GF-D8 (cell line): ENCODE data around the gene VKORC1.
"Not testable (repeated sequence)": the region's sequence is repeated elsewhere in the genome, so short reads cannot be mapped to it uniquely, and the experiment has no call there.

ENCODE experiments used
- DNase-seq: peaks from one replicate; lab custom pipeline; 2025; lab: John Stamatoyannopoulos, UW

VKORC1 gene

DNA sequence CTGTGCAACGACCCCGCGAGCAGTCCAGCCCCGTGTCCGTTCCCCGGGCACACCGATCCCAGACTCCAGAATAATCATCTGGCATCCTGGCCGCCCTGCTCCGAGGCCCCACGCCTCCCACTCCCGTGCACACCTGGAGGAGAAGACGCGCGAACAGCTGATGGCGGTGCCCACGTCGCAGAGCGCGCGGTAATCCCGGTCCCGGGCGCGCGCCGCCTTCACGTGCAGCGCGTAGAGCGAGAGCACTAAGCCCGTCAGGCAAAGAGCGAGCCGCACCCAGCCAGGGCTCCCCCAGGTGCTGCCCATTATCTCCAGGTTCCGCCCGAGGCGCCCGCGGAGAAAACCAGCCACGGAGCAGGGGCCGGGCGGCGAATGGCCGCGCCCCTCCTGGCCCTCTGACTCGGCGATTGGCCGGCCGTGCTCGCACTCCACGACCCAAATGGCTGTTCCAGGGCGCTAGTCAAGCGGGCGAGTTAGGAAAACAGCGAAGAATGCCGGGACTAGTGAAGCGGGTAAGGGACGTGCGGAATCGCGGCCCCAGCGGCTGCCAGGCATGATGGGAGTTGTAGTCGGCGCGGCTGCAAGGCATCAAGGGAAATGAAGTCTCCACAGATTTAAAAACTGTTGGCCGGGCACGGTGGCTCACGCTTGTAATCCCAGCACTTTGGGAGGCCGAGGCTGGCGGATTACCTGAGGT lies at the start of gene VKORC1:
TSS of gene VKORC1 (minus strand) at position 374 of the 697 bp plus-strand sequence. CDS start at position 306, 68 bp downstream.
- peak; percentile 92 for DNase-seq

DNA sequence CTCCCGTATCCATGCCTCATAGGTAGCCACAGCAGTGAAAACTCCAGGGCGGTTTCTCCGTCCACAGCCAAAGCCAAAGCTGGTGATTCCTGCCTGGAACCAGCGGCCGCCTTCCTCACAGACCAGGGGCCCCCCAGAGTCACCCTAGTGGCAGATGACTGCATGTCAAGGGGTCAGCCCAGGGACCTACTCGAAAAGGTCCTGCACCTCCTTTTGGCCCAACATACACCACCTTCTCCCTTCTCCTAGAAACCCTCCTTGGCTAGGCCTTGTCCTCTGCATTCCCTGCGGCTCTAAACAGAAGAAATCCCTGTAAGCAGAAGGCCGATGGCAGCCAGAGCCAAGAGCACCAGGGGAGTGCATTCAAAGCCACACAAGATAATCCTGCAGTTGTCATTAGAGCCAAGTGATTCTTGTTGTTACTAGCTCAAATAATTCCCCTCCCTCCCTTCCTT lies 49.1 kb upstream of the VKORC1 start:
- no peak for DNase-seq

DNA sequence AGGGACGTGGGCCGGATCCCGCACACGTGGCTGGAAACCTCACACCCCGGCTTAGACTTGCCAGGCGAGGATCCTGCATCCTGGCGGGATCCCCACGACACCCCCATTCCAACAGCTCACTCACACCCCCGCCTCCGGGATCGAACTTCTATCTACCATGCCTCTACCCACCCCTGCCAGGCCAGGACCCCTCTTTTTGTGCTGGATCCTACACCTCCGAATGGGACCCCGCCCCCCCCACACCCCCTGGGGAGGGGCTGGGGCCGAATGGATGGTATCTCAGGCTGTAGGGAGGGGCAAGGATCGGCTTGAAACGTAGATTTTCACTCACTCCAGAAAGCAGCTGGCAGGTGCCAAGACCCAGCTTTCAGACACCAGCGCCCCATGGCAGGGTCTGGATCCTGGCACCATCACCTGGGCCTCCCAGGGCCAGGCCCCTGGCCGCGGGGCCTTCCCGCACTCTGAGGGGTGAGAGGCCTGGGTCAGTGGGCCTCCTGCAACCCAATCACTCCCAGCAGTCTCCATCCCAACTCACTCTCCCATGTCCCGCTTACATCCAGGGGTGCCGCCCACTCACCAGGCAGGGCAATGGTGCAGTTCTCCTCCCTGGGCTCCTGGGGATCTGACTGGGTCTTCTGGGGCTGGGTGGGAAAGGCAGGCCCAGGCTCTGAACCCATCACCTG lies 48.6 kb upstream of the VKORC1 start:
- no peak for DNase-seq

DNA sequence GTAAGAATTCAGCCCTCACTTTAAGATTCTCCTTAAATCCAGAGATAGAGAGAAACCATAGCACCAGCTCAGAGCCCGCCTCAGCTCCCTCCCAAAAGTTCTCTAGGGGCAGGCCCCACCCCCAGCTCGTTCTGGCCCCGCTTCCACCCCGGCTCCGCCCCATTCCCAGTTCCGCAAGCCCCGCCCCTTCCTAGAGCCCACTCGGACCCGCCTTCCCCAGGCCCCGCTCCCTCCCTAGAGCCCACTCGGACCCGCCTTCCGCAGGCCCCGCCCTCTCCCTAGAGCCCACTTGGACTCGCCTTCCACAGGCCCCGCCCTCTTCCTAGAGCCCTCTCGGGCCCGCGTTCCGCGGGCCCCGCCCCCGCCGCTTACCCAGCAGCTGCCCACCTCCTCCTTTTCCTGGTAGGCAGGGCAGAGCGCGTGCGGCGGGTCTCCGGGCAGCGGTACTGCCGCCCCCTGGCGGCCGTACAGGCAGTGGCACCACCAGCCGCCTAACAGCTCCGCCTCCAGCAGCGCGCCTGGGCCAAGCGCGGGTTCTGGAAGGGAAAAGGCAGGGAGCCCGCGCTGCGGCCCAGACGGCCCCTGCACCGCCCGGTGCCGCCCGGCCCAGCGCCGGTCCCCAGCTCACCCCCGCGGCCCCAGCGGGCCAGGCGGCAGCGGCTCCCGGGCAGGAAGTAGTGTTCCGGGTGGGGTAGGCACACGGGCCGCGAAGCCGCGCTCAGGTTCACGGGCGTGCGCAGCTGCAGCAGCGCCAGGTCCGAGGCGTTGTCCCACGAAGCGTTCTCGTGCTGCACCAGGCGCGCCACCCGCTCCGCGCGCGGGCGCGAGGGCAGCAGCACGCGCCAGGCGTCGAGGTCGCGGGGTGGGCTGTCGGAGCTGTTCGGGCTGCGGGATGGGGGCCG lies 47.8 kb upstream of the VKORC1 start:
- peak; percentile 94 for DNase-seq

DNA sequence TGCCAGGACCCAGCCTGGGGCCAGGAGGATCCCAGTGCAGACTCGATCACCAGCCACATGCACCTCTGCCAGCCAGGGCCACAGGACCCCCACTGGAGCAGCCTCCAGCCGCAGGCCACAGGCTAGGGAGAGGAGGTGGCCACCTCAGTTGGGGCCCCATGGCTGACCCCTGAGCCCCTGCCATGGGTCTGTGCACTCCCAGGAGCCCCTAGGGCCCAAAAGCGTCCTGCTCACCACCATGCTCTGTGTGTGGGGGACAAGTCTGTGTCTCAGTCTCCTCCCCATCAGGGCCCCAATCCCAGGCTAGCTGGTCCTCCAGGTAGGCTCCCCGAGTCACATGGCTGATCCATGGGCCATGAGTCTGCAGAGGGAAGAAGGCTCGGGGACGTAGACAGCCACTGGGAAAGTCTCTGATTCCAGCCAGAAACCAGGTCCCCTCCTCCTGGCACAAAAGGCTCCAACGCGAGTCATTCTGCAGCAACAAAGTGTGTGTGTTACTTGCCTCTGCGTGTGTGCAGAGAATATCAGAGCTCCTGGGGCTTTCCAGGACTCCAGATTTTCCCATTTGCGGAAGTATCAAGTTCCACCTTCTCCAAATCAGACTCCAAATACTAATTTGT lies 47.0 kb upstream of the VKORC1 start:
- DNase-seq = no peak

DNA sequence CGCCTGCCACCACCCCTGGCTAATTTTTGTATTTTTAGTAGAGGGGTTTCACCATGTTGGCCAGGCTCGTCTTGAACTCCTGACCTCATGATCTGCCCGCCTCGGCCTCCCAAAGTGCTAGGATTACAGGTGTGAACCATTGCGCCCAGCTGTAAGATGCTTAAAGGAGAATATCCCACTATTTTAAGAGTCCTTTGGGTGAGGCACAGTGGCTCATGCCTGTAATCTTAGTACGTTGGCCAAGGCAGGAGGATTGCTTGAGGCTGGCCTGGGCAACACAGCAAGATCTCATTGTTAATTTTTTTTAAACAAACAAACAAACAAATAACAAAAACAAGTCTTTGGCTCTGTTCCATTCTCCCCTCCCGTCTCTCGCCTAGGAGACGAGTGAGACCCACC lies 46.5 kb upstream of the VKORC1 start:
- DNase-seq = not testable (repeated sequence)

DNA sequence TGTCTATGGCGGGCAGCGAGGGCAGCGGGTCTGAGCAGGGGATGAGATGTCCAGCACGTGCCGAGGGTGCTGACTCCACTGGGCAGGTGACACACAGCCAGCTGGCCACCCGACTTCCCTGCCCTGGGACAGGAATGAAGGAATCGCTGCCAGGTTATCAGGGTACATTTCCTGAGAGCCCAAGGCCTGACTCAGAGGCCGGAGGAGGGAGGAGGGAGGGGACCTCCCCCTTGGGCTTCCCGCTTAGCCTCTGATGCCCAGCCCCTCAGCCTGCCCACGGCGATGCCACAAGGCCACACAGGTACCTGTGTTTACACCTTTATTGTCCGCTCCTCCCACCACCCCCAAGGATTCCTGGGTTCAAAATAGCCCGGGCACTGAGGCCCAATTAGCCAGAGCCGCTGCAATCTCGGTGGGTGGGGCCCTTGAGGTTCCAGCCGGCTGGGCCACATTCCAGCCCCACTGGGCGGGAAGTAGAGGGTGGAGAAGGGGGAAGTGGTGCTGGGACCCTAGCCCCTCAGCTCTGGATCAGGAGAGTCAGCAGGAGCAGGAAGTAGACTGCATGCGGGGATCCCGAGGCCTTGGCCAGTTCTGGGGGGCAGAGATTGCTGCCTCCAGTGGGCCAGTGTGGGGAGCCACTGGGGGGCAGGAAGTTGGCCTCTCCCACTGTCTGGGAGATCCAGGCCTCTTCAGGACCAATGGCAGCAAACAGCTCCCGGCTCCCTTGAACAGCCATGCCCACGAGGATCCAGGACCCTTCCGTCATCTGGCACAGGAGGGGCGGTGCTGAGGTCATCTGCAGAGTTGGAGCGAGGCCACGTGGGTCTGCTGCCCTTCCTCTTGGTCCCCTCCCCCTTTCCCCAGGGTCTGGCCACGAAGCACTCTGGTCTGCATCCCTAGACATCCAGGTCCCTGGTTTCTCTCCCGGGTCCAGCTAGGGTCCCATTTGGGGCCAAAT lies 44.3 kb upstream of the VKORC1 start:
- no peak for DNase-seq

DNA sequence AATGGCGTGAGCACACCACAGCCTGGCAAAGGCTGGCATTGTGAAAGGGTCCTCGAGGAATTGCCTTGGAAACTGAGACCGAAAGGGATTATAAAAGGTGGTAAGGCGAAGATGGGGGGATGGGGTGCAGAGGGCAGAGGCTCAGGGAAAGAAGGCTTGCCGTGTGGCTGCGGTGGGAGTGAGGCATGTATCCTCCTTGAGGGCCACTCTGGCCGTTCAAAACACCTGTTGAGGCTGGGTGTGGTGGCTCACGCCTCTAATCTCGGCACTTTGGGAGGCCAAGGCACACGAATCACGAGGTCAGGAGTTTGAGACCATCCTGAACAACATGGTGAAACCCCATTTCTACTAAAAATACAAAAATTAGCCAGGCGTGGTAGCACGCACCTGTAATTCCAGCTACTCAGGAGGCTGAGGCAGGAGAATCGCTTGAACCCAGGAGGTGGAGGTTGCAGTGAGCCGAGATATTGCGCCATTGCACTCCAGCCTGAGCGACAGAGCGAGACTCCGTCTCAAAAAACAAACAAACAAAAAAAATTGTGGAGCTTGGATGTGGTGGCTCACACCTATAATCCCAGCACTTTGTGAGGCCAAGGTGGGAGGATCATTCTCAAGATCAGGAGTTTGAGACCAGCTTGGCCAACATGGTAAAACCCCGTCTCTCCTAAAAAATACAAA lies 42.4 kb upstream of the VKORC1 start:
- DNase-seq = not testable (repeated sequence)

DNA sequence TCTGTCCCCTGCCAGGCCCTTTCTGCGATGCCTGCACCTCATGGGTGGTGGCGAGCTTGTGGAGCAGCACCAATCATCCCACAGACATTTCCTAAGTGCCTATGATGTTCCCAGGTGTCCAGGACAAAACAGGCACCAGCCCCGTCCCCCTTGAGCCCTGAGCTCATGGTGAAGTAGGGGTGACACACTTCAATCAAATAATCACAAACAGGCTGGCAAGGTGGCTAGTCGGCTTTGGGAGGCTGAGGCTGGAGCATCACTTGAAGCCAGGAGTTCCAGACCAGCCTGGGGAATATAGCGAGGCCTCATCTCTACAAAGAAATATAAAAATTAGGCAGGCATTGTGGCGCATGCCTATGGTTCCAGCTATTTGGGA lies 41.7 kb upstream of the VKORC1 start:
- no peak for DNase-seq

DNA sequence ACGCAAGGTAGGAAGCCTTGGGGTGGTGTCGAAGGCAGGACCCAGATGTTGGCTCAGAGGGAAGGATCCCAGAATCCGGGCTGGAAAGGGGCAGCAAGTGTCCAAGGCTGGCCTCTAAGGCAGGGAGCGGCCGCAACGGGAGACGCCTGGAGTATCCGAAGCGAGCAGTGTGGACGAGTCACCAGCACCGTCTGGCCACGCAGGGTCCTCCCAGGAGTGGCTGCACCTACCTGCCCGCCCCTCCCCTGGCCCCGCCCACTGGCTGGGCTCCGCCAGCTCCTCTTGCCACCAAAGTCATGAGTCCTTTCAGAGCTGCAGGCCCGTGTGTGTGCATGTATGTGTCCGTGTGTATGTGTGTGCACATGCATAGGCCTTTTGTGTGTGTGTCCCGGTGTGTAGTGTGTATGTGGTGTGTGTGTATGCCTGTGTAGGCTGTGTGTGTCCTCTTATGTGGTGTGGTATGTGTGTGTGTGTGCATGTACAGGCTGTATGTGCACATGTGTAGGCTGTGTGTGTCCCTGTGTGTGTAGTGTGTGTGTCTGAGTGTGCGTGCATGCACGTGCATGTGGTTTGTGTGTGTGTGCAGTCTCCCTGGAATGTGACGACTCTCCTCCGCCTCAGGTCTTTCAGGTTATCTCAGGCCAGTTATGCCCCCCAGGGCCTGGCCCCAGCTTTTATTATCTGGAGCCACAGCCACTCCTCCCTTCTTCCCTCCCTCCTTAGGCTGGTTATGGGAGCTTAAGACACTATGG lies 41.1 kb upstream of the VKORC1 start, which contains the start of gene PRSS8:
TSS of gene PRSS8 (minus strand) at position 193 of the 752 bp plus-strand sequence. CDS start 229 bp downstream, outside the sequence.
- no peak for DNase-seq

DNA sequence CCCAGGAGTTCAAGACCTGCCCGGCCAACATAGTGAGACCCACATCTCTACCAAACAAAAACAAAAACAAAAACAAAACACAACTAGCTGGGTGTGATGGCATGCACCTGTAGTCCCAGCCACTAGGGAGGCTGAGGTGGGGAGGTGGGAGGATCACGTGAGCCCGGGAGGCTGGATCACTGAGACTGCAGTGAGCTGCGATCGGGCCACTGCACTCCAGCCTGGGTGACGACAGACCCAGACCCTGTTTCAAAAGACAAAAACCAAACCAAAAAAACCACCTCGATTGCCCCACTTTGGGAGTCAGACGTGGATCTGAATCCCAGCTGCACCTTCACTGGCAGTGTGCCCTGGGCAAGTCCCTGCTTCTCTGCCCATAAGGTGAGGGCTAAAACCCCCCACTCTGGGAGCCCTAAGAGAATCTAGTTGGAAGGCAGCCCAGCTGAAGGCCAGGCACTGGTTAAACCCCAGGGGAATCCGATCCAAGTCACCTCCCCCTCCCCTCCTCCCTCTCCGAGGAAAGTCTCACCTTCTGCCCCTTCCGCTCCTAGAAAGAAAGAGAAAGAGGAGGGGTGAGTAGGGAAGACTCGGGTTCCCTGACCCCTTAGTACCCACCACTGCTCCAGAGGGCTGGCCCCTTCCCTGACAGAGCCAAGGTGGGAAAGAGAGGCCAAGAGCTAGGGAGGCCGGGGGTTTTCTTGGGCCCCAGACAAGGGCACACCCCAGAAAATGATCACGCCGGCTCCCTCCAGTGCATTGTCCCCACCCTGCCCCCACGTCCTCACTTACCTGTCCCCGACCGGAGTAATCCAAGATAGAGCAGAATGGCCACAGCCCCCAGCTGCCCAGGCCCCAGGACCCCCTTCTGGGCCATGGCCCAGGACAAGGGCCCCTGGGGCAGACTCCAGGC lies 40.3 kb upstream of the VKORC1 start:
- DNase-seq = peak; percentile 50

DNA sequence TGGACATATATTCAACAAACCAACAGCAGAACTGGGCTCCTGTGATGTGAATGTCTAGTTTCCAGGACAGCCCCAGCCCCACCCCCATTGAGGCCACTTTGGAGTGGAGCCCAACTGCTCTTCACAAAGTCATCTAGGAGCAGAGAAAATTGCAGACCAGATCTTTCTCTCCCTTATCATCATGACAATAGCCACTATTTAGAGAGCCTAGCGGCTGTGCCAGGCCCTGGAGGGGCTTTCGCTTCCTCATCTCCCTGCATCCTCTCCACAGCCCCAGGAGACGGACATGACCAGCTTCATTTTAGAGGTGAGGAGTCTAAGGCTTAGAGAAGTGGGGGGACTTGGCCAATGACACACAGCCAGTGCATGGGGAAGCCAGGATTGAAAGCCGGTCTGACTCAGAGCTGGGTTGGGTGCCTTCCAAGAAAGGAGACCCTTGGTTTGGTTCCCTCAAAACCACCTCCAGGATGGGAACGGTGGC lies 39.5 kb upstream of the VKORC1 start:
- DNase-seq = no peak

DNA sequence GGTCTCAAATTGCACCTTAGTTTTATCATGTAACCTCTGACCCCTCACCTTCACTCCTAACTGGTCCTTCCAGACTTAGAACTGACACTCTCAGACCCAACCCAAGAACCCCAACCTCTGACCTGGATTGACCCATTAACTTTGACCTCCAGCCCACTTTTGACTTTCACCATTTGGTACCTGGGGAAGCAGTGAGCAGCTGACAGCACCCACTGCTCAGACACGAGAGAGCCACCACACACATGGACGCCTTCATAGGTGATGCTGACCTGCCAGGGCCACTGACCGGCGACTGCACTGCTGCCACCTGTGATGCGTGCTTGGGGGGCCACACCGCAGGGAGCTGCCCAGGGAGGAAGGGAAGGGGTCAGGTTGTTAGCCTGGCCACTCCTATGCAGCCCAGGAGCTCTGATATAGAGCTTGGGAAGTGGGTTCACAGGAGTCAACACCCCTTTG lies 38.5 kb upstream of the VKORC1 start:
- DNase-seq = no peak

DNA sequence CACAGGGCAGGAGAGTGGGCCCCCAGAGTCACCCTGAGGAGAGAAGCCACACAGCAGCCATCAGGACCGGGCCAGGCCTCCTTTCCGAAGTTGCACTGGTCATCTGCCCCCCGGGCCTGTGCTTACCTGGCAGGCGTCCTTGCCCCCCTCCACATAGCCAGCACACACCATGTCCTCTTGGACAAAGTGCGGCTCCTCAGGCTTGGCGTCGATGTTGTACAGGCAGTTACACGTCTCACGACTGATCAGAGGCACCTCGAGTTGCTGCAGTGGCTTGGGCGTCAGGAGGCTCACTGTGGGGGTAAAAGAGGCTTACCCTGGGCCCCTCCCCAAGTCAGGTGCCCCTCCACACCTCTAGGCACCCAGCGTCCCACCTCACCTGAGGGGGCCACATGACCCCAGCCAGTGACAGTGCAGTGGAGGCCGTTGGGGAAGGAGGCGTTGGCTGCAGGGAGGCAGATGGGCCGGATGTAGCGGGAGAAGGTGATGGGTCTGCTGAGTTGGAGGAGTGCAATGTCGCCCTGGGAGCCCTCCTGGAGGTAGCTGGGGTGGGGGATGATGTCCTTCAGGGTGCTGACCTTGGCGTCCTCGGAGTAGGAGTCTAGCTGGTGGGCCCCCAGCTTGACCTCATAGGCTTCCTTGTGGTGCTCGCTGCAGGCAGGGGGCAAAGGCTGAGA lies 37.8 kb upstream of the VKORC1 start:
- no peak for DNase-seq

DNA sequence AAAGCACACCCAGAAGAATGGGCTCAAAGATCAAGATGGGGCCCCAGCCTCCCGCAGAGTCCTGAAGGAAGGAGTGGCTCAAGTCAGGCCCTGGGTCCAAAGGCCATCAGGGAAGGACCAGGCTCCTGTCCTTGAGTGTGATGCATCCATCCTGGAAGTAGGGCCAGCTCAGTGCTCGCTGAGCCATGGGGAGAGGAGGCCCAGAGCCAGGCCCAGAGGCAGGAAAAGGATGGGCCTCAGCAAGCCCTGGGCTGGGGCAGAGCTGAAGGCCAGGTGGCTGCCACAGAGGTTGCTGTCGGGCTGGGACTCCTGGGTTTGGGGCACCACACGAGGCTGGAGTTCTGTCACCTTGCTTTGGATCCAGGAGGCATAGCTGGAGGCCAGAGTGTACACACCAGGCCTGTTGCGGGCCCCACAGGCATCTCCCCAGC lies 37.3 kb upstream of the VKORC1 start:
- DNase-seq = no peak

DNA sequence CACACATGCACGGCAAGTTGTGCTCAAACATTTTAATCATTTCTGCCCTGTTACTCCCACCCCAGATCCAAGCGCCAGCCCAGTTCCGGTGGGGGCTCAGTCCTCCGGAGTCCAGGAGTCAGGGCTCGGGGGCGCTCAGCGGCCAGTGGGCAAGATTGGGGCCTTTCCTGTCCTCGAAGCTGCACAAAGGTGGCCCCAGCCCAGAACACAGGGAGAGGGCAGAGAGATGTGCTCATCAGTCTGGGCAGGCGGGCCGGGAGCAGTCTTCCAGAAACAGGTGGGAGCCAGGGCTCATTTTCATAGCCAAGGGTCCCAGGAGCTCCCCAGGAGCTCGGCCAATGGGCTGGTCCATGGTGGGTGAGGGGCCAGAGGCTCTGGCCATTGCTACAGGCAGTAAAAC lies 36.8 kb upstream of the VKORC1 start:
- no peak for DNase-seq

DNA sequence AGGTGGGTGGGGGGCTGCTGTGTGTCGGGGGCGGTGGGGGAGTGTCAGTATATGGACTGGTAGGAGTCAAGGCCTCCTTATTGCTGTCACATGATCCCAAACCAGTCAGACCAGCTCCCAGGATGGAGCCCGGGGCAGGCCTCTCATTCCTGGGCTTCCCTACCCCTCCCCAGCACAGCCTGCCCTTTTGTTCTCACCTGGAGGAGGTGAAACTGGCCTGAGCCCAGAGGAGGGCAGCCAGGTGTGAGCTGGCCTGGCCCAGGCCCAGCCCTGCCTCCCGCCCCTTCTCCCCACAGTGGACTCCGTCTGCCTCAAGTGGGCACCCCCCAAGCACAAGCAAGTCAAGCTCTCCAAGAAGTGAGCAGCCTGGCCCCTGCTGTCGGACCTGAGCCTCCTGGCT lies 36.3 kb upstream of the VKORC1 start:
- no peak for DNase-seq
